Colonic mucosa (tissue), 4 donors: ENCODE results near the gene RFT1. TPM values are rescaled to one million over a fixed set of nuclear protein-coding genes. Genes with fewer than 3 reads are reported as not detected.

Experiments used
- DNase-seq: peaks from one replicate; pipeline ENCODE4 v3.0.0-alpha.2; 2020
- H3K27ac ChIP-seq: fragments of 200-600 bp; one replicate; pipeline ENCODE4 v1.8.0; 2021
- H3K27me3 ChIP-seq: fragments of 200-600 bp; one replicate; pipeline ENCODE4 v1.8.0; 2021
- H3K36me3 ChIP-seq: fragments of 200-600 bp; one replicate; pipeline ENCODE4 v1.8.0; 2021
- H3K4me1 ChIP-seq: fragments of 200-600 bp; one replicate; pipeline ENCODE4 v1.8.0; 2021; ENCODE audit warnings: mild to moderate bottlenecking
- H3K4me3 ChIP-seq: fragments of 200-600 bp; one replicate; pipeline ENCODE4 v1.8.0; 2021
- H3K9ac ChIP-seq, 2 donors: one replicate each; pipeline ENCODE4 v1.7.0; 2013; ENCODE audit warnings: control low read depth in 2 of 2, low read depth in 2 of 2, low read length in 2 of 2
- H3K9me3 ChIP-seq: fragments of 200-600 bp; one replicate; pipeline ENCODE4 v1.8.0; 2021
- intact Hi-C: fragments of 100-400 bp; cut with DNase I; formaldehyde crosslinking; loops from one replicate; pipeline ENCODE4 v1.14.1; 2022
- total RNA-seq, 2 donors: library from RNA; stranded (reverse); fragmentation: NEBNext Ultra II Directional in 1 of 2; extraction: Animal tissue kit (Norgen Biotek cat#: 25700) in 1 of 2; gene quantifications; one replicate each; pipeline ENCODE4 v1.2.1, GENCODE V29; 2021
- TF ChIP-seq, protein P1 (sequence below): fragments of 200-600 bp; IDR thresholded peaks from one replicate; pipeline ENCODE4 v1.8.0; 2022; ENCODE audit warnings: antibody characterized with exemption, mild to moderate bottlenecking
- donor health status: healthy.
- donor health status: DM: no; HTN: no; CAD: no.
- donor health status: DM: no; HTN: no; CAD: no.

Gene RFT1
- total RNA-seq, 2 donors from 2014 or later = 15.3 to 30.4 TPM

DNA sequence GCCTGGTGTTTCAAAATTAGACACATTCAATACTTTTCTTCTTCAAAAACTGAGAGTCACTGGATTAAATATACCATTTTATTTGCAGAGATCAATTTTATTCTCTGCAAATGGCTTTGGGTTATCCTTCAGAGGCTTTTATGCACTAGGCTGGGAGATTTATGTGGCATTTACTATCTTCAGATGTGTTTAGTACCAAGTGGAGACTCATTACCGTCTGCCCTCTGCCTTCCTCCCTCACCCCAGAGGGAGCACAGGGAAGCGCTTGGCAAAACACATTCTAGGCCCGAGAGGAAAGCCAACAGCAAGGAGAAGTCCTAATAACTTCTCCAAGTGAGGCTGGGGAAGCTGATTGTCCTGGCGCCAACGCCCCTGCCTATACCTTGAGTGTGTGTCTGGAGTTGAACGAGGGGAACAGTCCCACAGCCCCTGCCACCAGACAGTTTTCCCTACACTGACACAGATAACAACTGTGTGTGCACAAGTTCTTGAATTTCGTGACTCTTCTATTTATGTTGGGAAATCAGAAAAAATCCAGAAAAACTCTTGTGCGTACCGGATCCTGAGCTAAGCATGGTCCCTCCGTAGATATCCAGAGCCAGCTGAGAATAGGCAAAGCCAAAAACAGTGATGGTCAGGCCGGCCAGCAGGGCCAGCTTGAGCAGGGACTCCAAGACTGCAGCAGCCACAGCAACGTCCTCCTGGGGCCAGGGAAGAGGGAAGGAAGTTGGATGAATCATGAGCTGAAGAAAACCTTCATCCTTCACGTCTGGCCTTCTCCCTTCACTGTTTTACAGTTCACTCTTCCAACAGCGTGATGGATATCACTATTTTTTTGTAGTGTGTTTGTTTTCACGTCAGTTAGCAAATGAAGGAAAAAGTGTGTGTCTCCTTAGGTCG, 26.6 kb downstream of the RFT1 start:
- no peak overlapping the region for H3K4me3 ChIP-seq
- H3K9me3 ChIP-seq = no peaks in the 10 kb centered on the region
- no peaks in the 10 kb centered on the region for H3K36me3 ChIP-seq
- DNase-seq = no peak
- no peak overlapping the region for H3K9ac ChIP-seq
- intact Hi-C loops = no loop called here
- H3K27ac ChIP-seq = no peak overlapping the region
- H3K27me3 ChIP-seq = no peaks in the 10 kb centered on the region
- TF ChIP-seq, protein P1, sequence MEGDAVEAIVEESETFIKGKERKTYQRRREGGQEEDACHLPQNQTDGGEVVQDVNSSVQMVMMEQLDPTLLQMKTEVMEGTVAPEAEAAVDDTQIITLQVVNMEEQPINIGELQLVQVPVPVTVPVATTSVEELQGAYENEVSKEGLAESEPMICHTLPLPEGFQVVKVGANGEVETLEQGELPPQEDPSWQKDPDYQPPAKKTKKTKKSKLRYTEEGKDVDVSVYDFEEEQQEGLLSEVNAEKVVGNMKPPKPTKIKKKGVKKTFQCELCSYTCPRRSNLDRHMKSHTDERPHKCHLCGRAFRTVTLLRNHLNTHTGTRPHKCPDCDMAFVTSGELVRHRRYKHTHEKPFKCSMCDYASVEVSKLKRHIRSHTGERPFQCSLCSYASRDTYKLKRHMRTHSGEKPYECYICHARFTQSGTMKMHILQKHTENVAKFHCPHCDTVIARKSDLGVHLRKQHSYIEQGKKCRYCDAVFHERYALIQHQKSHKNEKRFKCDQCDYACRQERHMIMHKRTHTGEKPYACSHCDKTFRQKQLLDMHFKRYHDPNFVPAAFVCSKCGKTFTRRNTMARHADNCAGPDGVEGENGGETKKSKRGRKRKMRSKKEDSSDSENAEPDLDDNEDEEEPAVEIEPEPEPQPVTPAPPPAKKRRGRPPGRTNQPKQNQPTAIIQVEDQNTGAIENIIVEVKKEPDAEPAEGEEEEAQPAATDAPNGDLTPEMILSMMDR = no peak
- no peaks in the 10 kb centered on the region for H3K4me1 ChIP-seq

DNA sequence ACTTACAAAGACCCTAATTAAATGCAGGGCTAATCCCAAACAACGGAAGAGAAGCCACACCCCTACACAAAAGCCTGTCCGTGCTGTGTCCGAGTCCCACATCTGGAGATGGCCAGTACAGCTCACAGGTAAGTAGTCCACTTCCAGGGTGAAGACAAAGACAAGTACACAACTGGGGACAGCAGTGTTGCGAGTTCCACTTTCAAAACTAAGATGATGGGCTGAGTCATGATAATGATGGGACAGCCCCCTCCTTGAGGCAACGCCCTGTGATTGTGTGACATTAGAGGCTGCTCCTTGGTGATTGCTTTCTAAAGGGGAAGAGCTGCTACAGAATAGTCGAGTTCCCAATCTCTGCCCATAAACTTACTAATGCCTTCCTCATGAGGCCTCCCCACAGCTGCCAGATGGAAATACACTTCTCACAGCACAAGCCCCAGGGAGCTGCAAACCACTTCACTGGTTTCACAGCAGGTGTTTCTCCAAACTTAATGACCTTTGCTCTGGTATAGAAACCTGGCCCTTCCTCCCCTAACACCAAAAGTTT, 27.6 kb downstream of the RFT1 start:
- Histone ChIP-seq H3K4me3 (no peak overlapping the region), H3K27ac (no peak overlapping the region), H3K4me1 (no peaks in the 10 kb centered on the region), H3K9me3 (no peaks in the 10 kb centered on the region), H3K27me3 (no peaks in the 10 kb centered on the region), H3K9ac (no peak overlapping the region), H3K36me3 (no peaks in the 10 kb centered on the region)
- DNase-seq = no peak
- TF ChIP-seq, protein P1 = no peak
- intact Hi-C loops = no loop called here

DNA sequence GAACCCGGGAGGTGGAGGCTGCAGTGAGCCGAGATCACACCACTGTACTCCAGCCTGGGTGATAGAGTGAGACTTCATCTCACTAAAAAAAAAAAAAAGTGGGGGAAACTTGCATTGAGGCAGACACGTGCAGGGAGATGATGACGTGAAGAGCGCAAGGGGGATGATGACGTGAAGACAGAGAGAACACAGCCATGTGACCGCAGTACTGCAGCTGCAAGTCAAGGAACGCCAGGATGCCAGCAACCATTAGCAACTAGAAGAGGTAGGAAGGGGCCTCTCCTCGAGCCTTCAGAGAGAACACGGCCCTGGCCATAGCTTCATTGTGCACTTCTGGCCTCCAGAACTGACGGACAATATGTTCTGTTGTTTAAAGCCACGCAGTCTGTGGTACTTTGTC, 28.3 kb downstream of the RFT1 start:
- TF ChIP-seq, protein P1 = no peak
- Histone ChIP-seq H3K27ac (no peak overlapping the region), H3K36me3 (no peaks in the 10 kb centered on the region), H3K9me3 (no peaks in the 10 kb centered on the region), H3K4me3 (no peak overlapping the region), H3K4me1 (no peaks in the 10 kb centered on the region), H3K9ac (no peak overlapping the region), H3K27me3 (no peaks in the 10 kb centered on the region)
- DNase-seq = no peak
- intact Hi-C loops = no loop called here

DNA sequence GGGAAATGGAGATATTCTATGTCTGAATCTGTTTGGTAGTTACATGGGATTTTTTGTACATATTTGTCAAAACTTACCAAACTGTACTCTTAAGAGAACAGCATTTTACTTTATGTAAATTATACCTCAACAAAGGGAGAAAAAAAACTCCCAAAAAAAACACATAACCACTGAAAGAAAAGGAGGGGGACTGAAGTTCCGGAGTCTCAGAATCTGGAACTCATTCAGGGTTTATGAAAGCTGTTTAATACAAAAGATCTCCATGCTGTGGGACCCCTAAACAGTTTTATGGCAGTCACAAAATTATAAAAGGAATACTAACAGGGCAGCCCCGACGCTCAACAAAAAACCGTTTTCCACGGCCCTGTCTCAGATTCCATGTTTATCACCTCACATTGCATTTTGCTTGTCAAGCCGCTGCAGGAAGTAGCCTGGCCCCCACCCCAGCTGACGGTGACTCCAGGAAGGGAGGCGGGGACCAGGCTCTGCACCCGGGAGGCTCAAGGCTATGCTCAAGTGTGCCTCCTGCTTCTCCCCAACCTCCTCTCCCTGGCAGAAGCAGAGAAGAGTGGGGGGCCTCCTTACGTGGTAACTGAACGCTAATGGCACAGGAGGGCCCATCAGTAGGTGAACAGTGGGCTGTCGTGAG, 29.3 kb downstream of the RFT1 start:
- Histone ChIP-seq H3K9ac (no peak overlapping the region), H3K36me3 (no peaks in the 10 kb centered on the region), H3K4me3 (no peak overlapping the region), H3K4me1 (no peaks in the 10 kb centered on the region), H3K9me3 (no peaks in the 10 kb centered on the region), H3K27ac (no peak overlapping the region), H3K27me3 (no peaks in the 10 kb centered on the region)
- TF ChIP-seq, protein P1 = no peak
- DNase-seq = no peak
- intact Hi-C loops = no loop called here

DNA sequence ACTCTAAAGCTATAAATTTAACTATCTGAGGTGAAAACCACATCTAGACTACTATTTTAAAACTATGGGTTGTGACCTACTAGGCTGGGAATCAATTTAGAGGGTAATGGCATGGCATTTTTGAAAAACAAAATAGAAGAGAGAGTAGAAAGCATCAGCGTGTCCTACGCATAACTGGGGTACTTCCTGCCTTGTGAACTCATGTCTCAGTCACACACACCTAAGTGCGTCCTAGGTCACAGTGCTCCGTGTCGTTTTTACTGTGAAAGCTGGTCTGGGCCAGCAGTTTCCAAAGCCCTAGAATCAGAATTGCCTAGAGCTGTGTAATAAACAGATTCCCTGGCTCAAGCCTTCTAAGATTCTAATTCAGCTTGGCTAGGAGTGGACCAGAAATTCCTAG, 32.3 kb downstream of the RFT1 start:
- DNase-seq = no peak
- Histone ChIP-seq H3K9ac (no peak overlapping the region), H3K27me3 (no peaks in the 10 kb centered on the region), H3K9me3 (no peaks in the 10 kb centered on the region), H3K36me3 (no peaks in the 10 kb centered on the region), H3K4me3 (no peak overlapping the region), H3K4me1 (no peaks in the 10 kb centered on the region), H3K27ac (no peak overlapping the region)
- TF ChIP-seq, protein P1 = no peak
- intact Hi-C loops = no loop called here
